HL-60 (cell line): ENCODE data around the gene NXPH1.

Experiments used
- DNase-seq, 2 experiments: peaks; one replicate each; pipeline ENCODE4 v3.0.0-alpha.2; 2010 to 2020; ENCODE audit warnings: low read depth in 1 of 2, low spot score in 1 of 2
- H3K27ac ChIP-seq: fragments of 250-450 bp; sonication (Bioruptor Pico); replicated peaks from 2 replicates; pipeline ENCODE4 v1.5.1; 2020; ENCODE audit warnings: mild to moderate bottlenecking, moderate library complexity
- H3K27me3 ChIP-seq: fragments of 250-450 bp; sonication (Bioruptor Pico); 2 replicates; pipeline ENCODE4 v1.5.1; 2021; ENCODE audit warnings: mild to moderate bottlenecking, moderate library complexity; ENCODE audit not compliant: insufficient read depth, poor library complexity, severe bottlenecking
- H3K4me3 ChIP-seq: replicated peaks from 2 replicates; pipeline ENCODE4 v1.5.1; 2011; ENCODE audit warnings: mild to moderate bottlenecking, control low read depth, low read length; ENCODE audit not compliant: insufficient read depth
- CTCF ChIP-seq: IDR thresholded peaks from one replicate; pipeline ENCODE4 v1.5.1; 2011; ENCODE audit warnings: low read length, control low read depth, inconsistent platforms; ENCODE audit not compliant: insufficient read depth
- GABPA ChIP-seq: IDR thresholded peaks from 2 replicates; pipeline ENCODE4 v1.6.1; 2012; ENCODE audit warnings: low read depth
- POLR2AphosphoS5 ChIP-seq: IDR thresholded peaks from 2 replicates; pipeline ENCODE4 v1.6.1; 2012; ENCODE audit warnings: low read depth
- REST ChIP-seq: IDR thresholded peaks from 2 replicates; pipeline ENCODE4 v1.6.1; 2012; ENCODE audit warnings: low read depth; ENCODE audit not compliant: insufficient replicate concordance
- SPI1 ChIP-seq: IDR thresholded peaks from 2 replicates; pipeline ENCODE4 v1.6.1; 2012; ENCODE audit warnings: low read depth, mild to moderate bottlenecking, borderline replicate concordance

NXPH1 gene

GRCh38 chr7:8564281-8564680 is 130.9 kb downstream of the NXPH1 start:
- DNase-seq = no peak
- no peak overlapping the region for H3K4me3 ChIP-seq
- H3K27ac ChIP-seq = no peak overlapping the region
- H3K27me3 ChIP-seq = no peaks in the 10 kb centered on the region
- no peak for TF ChIP-seq REST
- no peak for TF ChIP-seq CTCF
- TF ChIP-seq POLR2AphosphoS5 = no peak
- no peak for TF ChIP-seq GABPA
- TF ChIP-seq SPI1 = no peak

- Histone ChIP-seq H3K27ac (no peak overlapping the region), H3K4me3 (no peak overlapping the region), H3K27me3 (no peaks in the 10 kb centered on the region)
- TF ChIP-seq SPI1 = no peak
- TF ChIP-seq REST = no peak
- no peak for TF ChIP-seq CTCF
- TF ChIP-seq GABPA = no peak
- TF ChIP-seq POLR2AphosphoS5 = no peak
- no peak for DNase-seq
These were observed 132.6 kb downstream of the NXPH1 start for GRCh38 chr7:8566016-8566415.

GRCh38 chr7:8567626-8568025 is 134.2 kb downstream of the NXPH1 start:
- DNase-seq = no peak
- no peak overlapping the region for H3K4me3 ChIP-seq
- TF ChIP-seq GABPA (no peak), CTCF (no peak), POLR2AphosphoS5 (no peak), SPI1 (no peak), REST (no peak)
- no peaks in the 10 kb centered on the region for H3K27me3 ChIP-seq
- H3K27ac ChIP-seq = no peak overlapping the region
